Measurements from ENCODE around the gene PDCD7.

GRCh38 chr15:65172531-65172930 is 38.9 kb upstream of the PDCD7 start:
- TF ChIP-seq CTCF (IDR thresholded peaks at IDR 0.05; ENCODE audit: borderline replicate concordance, extremely low read depth, low read length, poor library complexity, severe bottlenecking) (no peak), EZH2 (IDR thresholded peaks at IDR 0.05; ENCODE audit: borderline replicate concordance, low read depth, low read length, severe bottlenecking) (no peak)
